HL-60 (cell line): Measurements from ENCODE around the gene TSPAN11.

Source experiments
- CTCF ChIP-seq: IDR thresholded peaks from one replicate; pipeline ENCODE4 v1.5.1; 2011; ENCODE audit warnings: low read length, control low read depth, inconsistent platforms; ENCODE audit not compliant: insufficient read depth
- GABPA ChIP-seq: IDR thresholded peaks from 2 replicates; pipeline ENCODE4 v1.6.1; 2012; ENCODE audit warnings: low read depth
- POLR2AphosphoS5 ChIP-seq: IDR thresholded peaks from 2 replicates; pipeline ENCODE4 v1.6.1; 2012; ENCODE audit warnings: low read depth
- REST ChIP-seq: IDR thresholded peaks from 2 replicates; pipeline ENCODE4 v1.6.1; 2012; ENCODE audit warnings: low read depth; ENCODE audit not compliant: insufficient replicate concordance
- SPI1 ChIP-seq: IDR thresholded peaks from 2 replicates; pipeline ENCODE4 v1.6.1; 2012; ENCODE audit warnings: low read depth, mild to moderate bottlenecking, borderline replicate concordance

- TF ChIP-seq POLR2AphosphoS5 (no peak), CTCF (no peak), REST (no peak), SPI1 (no peak), GABPA (no peak)
Observed at GRCh38 chr12:30911207-30911606, 15.3 kb upstream of the TSPAN11 start.
